ENCODE results near the gene LTBP1. TPM values are rescaled to one million over a fixed set of nuclear protein-coding genes. Genes with fewer than 3 reads are reported as not detected.

LTBP1 gene
- total and polyA plus RNA-seq, 2 of the 13 experiments (the other 11 are each of a cell fraction or from before 2014, with no cell fraction given): 0.12 to 0.22 TPM

GRCh38 chr2:32918774-32919173 is 28.0 kb upstream of the LTBP1 start:
- DNase-seq (ENCODE audit: low spot score): no peak
- Histone ChIP-seq H3K9me3 (ENCODE audit: low read length) (no peaks in the 10 kb centered on the region), H3K9ac (ENCODE audit: insufficient read depth, low read depth, low read length) (no peak overlapping the region), H3K4me1 (ENCODE audit: insufficient read depth, low read length) (no peaks in the 10 kb centered on the region), H4K20me1 (ENCODE audit: insufficient read depth, low read length) (no peaks in the 10 kb centered on the region), H2AFZ (ENCODE audit: low read length) (no peak overlapping the region), H3K4me2 (ENCODE audit: low read depth, low read length) (no peak overlapping the region), H3K36me3 (replicated peaks in 1 of 2; ENCODE audit: control insufficient read depth in 1 of 2, insufficient read depth in 2 of 2, low read length in 2 of 2) (no peaks in the 10 kb centered on the region), H3K4me3 (replicated peaks in 1 of 3; ENCODE audit: insufficient read depth in 1 of 3, low read depth in 2 of 3, low read length in 3 of 3) (no peak overlapping the region), H3K27ac (ENCODE audit: extremely low read length, insufficient read depth, low read length) (no peak overlapping the region), H3K27me3 (ENCODE audit: control insufficient read depth in 1 of 2, insufficient read depth in 2 of 2, low read length in 2 of 2) (peaks cover 1 to 8% of the 10 kb centered on the region in 2 experiments; a peak in 2 of 5 replicates), H3K79me2 (ENCODE audit: insufficient read depth, low read length) (no peaks in the 10 kb centered on the region)
- no TSS peak for BruUV-seq (replicated peaks)
- intact Hi-C loops (cut with micrococcal nuclease; ENCODE audit: unreplicated experiment) (no loop called here), in situ Hi-C loops (cut with HindIII; ENCODE audit: extremely low pct_ligation_motif_present, low pct_unique_long_range_greater_than_20kb) (no loop called here)
- ChIA-PET POLR2A (no interaction called here), CTCF (ENCODE audit: low intra/inter-chr PET ratio, low total read pairs) (no interaction called here)
- no peak for ATAC-seq
- no peak for FAIRE-seq
- WGBS (ENCODE audit: low lambda C conversion rate): 26% methylated on average over 6 of the region's 6 CpGs
- TF ChIP-seq ZNF570 (CRISPR knock-in tag; IDR thresholded peaks at IDR 0.05; ENCODE audit: borderline replicate concordance) (no peak), KDM6A (CRISPR knock-in tag; IDR thresholded peaks at IDR 0.05; ENCODE audit: low read depth) (no peak), ZNF343 (CRISPR knock-in tag; IDR thresholded peaks at IDR 0.05) (no peak), ZNF382 (CRISPR knock-in tag; IDR thresholded peaks at IDR 0.05; ENCODE audit: borderline replicate concordance) (no peak), NONO (IDR thresholded peaks at IDR 0.05) (no peak), NONO (CRISPR knock-in tag; conservative IDR thresholded peaks at IDR 0.05) (no peak), ZNF263 (CRISPR knock-in tag; IDR thresholded peaks at IDR 0.05) (no peak), ZNF10 (CRISPR knock-in tag; IDR thresholded peaks at IDR 0.05; ENCODE audit: borderline replicate concordance, low read depth) (no peak), SETDB1 (CRISPR knock-in tag; IDR thresholded peaks at IDR 0.05; ENCODE audit: borderline replicate concordance) (no peak), NR2F6 (IDR thresholded peaks at IDR 0.05) (no peak), NR2F6 (CRISPR knock-in tag; IDR thresholded peaks at IDR 0.05) (no peak), ZNF577 (CRISPR knock-in tag; IDR thresholded peaks at IDR 0.05; ENCODE audit: borderline replicate concordance, low read depth) (no peak), TMF1 (CRISPR knock-in tag; IDR thresholded peaks at IDR 0.05; ENCODE audit: low read depth) (no peak), KLF6 (CRISPR knock-in tag; IDR thresholded peaks at IDR 0.05) (no peak)
- TF ChIP-seq, protein P1, sequence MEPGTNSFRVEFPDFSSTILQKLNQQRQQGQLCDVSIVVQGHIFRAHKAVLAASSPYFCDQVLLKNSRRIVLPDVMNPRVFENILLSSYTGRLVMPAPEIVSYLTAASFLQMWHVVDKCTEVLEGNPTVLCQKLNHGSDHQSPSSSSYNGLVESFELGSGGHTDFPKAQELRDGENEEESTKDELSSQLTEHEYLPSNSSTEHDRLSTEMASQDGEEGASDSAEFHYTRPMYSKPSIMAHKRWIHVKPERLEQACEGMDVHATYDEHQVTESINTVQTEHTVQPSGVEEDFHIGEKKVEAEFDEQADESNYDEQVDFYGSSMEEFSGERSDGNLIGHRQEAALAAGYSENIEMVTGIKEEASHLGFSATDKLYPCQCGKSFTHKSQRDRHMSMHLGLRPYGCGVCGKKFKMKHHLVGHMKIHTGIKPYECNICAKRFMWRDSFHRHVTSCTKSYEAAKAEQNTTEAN (CRISPR knock-in tag; conservative IDR thresholded peaks at IDR 0.05): no peak
- TF ChIP-seq, protein P2, sequence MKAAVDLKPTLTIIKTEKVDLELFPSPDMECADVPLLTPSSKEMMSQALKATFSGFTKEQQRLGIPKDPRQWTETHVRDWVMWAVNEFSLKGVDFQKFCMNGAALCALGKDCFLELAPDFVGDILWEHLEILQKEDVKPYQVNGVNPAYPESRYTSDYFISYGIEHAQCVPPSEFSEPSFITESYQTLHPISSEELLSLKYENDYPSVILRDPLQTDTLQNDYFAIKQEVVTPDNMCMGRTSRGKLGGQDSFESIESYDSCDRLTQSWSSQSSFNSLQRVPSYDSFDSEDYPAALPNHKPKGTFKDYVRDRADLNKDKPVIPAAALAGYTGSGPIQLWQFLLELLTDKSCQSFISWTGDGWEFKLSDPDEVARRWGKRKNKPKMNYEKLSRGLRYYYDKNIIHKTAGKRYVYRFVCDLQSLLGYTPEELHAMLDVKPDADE (CRISPR knock-in tag; IDR thresholded peaks at IDR 0.05): no peak
- TF ChIP-seq, protein P3, sequence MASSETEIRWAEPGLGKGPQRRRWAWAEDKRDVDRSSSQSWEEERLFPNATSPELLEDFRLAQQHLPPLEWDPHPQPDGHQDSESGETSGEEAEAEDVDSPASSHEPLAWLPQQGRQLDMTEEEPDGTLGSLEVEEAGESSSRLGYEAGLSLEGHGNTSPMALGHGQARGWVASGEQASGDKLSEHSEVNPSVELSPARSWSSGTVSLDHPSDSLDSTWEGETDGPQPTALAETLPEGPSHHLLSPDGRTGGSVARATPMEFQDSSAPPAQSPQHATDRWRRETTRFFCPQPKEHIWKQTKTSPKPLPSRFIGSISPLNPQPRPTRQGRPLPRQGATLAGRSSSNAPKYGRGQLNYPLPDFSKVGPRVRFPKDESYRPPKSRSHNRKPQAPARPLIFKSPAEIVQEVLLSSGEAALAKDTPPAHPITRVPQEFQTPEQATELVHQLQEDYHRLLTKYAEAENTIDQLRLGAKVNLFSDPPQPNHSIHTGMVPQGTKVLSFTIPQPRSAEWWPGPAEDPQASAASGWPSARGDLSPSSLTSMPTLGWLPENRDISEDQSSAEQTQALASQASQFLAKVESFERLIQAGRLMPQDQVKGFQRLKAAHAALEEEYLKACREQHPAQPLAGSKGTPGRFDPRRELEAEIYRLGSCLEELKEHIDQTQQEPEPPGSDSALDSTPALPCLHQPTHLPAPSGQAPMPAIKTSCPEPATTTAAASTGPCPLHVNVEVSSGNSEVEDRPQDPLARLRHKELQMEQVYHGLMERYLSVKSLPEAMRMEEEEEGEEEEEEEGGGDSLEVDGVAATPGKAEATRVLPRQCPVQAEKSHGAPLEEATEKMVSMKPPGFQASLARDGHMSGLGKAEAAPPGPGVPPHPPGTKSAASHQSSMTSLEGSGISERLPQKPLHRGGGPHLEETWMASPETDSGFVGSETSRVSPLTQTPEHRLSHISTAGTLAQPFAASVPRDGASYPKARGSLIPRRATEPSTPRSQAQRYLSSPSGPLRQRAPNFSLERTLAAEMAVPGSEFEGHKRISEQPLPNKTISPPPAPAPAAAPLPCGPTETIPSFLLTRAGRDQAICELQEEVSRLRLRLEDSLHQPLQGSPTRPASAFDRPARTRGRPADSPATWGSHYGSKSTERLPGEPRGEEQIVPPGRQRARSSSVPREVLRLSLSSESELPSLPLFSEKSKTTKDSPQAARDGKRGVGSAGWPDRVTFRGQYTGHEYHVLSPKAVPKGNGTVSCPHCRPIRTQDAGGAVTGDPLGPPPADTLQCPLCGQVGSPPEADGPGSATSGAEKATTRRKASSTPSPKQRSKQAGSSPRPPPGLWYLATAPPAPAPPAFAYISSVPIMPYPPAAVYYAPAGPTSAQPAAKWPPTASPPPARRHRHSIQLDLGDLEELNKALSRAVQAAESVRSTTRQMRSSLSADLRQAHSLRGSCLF (CRISPR knock-in tag; IDR thresholded peaks at IDR 0.05; ENCODE audit: borderline replicate concordance): no peak
- TF ChIP-seq, protein P4, sequence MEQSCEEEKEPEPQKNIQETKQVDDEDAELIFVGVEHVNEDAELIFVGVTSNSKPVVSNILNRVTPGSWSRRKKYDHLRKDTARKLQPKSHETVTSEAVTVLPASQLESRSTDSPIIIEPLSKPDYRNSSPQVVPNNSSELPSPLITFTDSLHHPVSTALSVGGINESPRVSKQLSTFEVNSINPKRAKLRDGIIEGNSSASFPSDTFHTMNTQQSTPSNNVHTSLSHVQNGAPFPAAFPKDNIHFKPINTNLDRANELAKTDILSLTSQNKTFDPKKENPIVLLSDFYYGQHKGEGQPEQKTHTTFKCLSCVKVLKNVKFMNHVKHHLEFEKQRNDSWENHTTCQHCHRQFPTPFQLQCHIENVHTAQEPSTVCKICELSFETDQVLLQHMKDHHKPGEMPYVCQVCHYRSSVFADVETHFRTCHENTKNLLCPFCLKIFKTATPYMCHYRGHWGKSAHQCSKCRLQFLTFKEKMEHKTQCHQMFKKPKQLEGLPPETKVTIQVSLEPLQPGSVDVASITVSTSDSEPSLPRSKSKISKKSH (CRISPR knock-in tag; IDR thresholded peaks at IDR 0.05; ENCODE audit: borderline replicate concordance): no peak

Measured in HepG2 (cell line).